ENCODE data around the gene SH3RF3.
"Not testable (repeated sequence)": the region's sequence is repeated elsewhere in the genome, so short reads cannot be mapped to it uniquely, and the experiment has no call there.

Gene SH3RF3

GRCh38 chr2:109222422-109222821 is 93.4 kb downstream of the SH3RF3 start:
- no peak for TF ChIP-seq CTCF (IDR thresholded peaks at IDR 0.05; ENCODE audit: insufficient read depth, low read depth, low read length, missing control alignments)
- DNase-seq (ENCODE audit: low read depth) = no peak
- H3K4me3 ChIP-seq (ENCODE audit: low read length) = no peak overlapping the region

- TF ChIP-seq CTCF (IDR thresholded peaks at IDR 0.05; ENCODE audit: insufficient read depth, low read depth, low read length, missing control alignments) = no peak
- DNase-seq (ENCODE audit: low read depth) = no peak
- H3K4me3 ChIP-seq (ENCODE audit: low read length) = no peak overlapping the region
Measured at GRCh38 chr2:109222825-109223471, 93.9 kb downstream of the SH3RF3 start.

GRCh38 chr2:109223490-109223889 is 94.5 kb downstream of the SH3RF3 start:
- no peak overlapping the region for H3K4me3 ChIP-seq (ENCODE audit: low read length)
- no peak for DNase-seq (ENCODE audit: low read depth)
- no peak for TF ChIP-seq CTCF (IDR thresholded peaks at IDR 0.05; ENCODE audit: insufficient read depth, low read depth, low read length, missing control alignments)

- not testable (repeated sequence) for DNase-seq (ENCODE audit: low read depth); H3K4me3 ChIP-seq (ENCODE audit: low read length)
Measured at GRCh38 chr2:109224341-109224740, 95.3 kb downstream of the SH3RF3 start.

- no peak overlapping the region for H3K4me3 ChIP-seq (ENCODE audit: low read length)
- no peak for DNase-seq (ENCODE audit: low read depth)
- TF ChIP-seq CTCF (IDR thresholded peaks at IDR 0.05; ENCODE audit: insufficient read depth, low read depth, low read length, missing control alignments) = no peak
Measured at GRCh38 chr2:109225170-109225782, 96.3 kb downstream of the SH3RF3 start.

GRCh38 chr2:109226128-109226527 is 97.1 kb downstream of the SH3RF3 start:
- DNase-seq (ENCODE audit: low read depth) = no peak
- no peak for TF ChIP-seq CTCF (IDR thresholded peaks at IDR 0.05; ENCODE audit: insufficient read depth, low read depth, low read length, missing control alignments)
- H3K4me3 ChIP-seq (ENCODE audit: low read length) = no peak overlapping the region

- no peak for TF ChIP-seq CTCF (IDR thresholded peaks at IDR 0.05; ENCODE audit: insufficient read depth, low read depth, low read length, missing control alignments)
- no peak overlapping the region for H3K4me3 ChIP-seq (ENCODE audit: low read length)
- no peak for DNase-seq (ENCODE audit: low read depth)
Measured at GRCh38 chr2:109226622-109227021, 97.6 kb downstream of the SH3RF3 start.
